GM12865 (cell line): ENCODE data around the gene IPMK.

Source experiments
- DNase-seq: peaks from one replicate; pipeline ENCODE4 v3.0.0; 2010; ENCODE audit warnings: low read depth
- H3K4me3 ChIP-seq: 2 replicates; pipeline ENCODE4 v1.5.1; 2011; ENCODE audit warnings: mild to moderate bottlenecking, low read depth, low read length, control low read depth
- TF ChIP-seq, protein P1 (sequence below): IDR thresholded peaks from 2 replicates; pipeline ENCODE4 v1.5.1; 2011; ENCODE audit warnings: low read length, control low read depth, low read depth, inconsistent platforms; ENCODE audit not compliant: insufficient read depth; ENCODE audit errors: missing control alignments

The IPMK gene

DNA sequence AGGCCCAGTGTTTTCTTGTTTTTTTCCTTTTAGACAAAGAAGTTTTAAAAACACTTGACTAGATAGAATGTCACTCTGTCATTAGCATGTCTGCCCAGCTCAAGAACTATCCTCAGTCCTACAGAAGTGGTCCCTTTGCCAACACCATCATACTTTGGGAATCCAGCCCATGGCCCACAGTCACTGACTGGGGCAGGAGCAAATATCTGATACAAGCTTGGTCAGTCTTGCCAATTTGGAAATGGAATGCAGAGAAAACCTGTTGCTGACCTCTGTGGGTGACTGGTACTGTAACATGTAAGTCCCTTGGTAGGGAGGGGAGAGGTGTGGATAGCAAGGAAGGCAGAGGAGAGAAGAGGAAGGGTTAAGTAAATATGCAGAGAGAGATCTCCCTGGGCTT lies 47.8 kb downstream of the IPMK start:
- TF ChIP-seq, protein P1, sequence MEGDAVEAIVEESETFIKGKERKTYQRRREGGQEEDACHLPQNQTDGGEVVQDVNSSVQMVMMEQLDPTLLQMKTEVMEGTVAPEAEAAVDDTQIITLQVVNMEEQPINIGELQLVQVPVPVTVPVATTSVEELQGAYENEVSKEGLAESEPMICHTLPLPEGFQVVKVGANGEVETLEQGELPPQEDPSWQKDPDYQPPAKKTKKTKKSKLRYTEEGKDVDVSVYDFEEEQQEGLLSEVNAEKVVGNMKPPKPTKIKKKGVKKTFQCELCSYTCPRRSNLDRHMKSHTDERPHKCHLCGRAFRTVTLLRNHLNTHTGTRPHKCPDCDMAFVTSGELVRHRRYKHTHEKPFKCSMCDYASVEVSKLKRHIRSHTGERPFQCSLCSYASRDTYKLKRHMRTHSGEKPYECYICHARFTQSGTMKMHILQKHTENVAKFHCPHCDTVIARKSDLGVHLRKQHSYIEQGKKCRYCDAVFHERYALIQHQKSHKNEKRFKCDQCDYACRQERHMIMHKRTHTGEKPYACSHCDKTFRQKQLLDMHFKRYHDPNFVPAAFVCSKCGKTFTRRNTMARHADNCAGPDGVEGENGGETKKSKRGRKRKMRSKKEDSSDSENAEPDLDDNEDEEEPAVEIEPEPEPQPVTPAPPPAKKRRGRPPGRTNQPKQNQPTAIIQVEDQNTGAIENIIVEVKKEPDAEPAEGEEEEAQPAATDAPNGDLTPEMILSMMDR, result no peak
- DNase-seq, result no peak
- H3K4me3 ChIP-seq, result no peak overlapping the region

DNA sequence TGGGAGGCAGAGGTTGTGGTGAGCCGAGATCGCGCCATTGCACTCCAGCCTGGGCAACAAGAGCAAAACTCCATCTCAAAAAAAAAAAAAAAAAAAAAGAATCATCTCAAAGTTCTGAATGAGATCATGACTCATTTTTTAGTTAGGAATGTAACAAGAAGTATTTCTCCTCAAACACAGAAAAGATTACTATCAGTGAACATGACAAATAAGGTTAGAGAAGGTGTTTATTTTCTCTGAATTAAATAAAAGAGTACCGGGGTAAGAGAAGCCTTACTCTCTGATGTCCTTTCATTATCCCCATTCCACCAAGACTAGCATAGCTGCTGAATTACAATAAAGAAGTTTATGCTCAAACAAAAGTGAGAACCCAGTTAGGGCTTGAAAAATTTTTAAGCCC lies 50.1 kb downstream of the IPMK start:
- DNase-seq, result no peak
- no peak overlapping the region for H3K4me3 ChIP-seq
- TF ChIP-seq, protein P1, result no peak

DNA sequence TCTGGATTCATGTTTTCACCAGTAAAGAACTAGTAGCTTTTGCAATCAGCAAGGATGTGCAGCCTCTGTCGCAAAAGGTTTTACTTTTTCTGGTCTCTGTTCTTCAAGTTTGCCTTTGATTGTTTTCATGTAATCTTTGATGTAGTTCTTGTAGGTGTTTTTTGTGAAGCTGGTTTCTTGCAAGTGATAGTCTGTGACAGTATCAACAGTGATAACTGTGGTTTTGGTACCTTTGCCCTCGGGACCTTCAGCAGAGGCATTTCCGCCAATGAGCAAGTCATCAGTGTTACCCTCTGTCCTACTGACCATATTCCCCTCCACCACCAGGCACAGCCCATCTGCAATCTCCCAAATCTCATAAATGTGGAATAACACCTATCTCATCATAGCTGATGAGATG lies 55.1 kb downstream of the IPMK start:
- TF ChIP-seq, protein P1, result no peak
- H3K4me3 ChIP-seq, result no peak overlapping the region
- DNase-seq, result no peak

DNA sequence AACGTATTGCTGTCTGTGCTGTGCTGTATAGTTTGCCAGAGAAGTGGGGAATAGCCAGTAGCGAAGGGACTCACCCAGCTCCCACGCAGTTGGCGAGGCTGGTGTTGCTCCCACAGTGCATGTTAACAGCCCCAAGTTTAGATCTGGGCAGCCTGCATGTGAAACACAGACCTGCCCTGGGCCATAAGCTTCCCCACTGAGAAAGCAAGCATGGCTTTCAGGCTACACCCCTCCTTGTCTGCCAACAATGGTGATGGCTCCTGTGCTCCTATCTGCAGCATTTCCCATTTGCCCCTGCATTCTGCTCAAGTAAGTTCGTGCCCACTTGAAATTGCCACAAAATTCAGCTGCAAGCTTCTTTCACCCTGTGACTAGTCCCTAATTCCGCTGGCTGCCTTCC lies 57.5 kb downstream of the IPMK start:
- no peak for DNase-seq
- H3K4me3 ChIP-seq, result no peak overlapping the region
- TF ChIP-seq, protein P1, result no peak

DNA sequence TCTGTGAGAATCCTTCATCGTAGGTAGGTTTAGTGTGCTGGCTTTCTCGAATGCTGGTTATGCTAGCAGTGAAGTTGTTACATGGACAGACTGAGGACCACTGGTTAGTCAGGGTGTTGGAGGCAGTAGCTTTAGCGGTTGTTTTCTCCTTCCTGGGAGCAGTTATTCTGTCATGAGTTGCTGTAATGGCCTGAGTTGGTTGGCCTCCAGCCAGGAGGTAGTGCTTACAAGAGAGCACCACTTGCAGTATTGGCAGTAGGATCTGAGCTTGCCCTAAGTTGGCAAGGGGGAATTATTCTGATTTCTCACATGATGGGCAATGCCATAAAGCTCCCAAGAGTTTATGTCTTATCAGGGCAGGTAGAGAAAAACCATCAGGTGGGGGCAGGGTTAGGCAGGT lies 58.0 kb downstream of the IPMK start:
- TF ChIP-seq, protein P1, result no peak
- no peak overlapping the region for H3K4me3 ChIP-seq
- DNase-seq, result no peak

DNA sequence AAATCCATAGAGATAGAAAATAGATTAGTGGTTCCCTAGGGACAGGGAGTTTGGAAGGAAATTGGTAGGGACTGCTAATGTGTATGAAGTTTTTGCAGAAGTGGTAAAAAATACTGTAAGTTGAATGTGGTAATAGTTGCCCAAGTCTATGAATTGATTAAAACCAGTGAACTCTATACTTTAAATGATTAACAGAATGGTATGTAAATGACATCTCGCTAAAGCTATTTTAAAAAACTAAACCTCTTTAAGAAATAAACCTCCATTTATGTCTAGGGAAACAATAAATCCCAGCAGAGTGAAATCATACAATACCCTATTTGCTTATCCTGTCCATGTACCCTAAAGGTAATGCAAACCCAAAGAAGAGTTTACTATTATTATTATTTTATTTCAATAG lies 61.4 kb downstream of the IPMK start:
- TF ChIP-seq, protein P1, result no peak
- no peak for DNase-seq
- H3K4me3 ChIP-seq, result no peak overlapping the region

DNA sequence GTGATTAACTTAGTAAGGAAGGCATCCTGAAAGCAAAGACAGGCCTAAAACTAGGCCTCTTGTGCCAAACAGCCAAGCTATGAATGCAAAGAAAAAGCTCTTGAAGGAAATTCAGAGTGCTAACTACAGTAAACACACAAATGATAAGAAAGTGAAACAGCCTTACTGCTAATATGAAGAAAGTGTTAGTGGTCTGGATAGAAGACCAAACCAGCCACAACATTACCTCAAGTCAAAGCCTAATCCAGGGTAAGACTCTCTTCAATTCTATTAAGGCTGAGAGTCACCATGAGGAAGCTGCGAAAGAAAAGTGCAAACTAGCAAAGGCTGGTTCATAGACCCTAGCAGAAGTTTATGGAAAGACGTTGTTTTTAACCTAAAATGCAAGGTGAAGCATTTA lies 66.0 kb downstream of the IPMK start:
- H3K4me3 ChIP-seq, result no peak overlapping the region
- TF ChIP-seq, protein P1, result no peak
- peak; percentile 11 for DNase-seq
